Esophagus muscularis mucosa (tissue), 4 donors: ENCODE data around the gene E4F1.

ENCODE experiments used
- CTCF ChIP-seq, 3 experiments: fragments of 200-600 bp in 2 of 3; fragments of 450-650 bp in 1 of 3; sonication (generic) in 2 of 3; IDR thresholded peaks; one replicate each; pipeline ENCODE4 v1.5.1; 2017 to 2019; ENCODE audit warnings: antibody characterized with exemption in 3 of 3, mild to moderate bottlenecking in 2 of 3, moderate library complexity in 1 of 3
- EP300 ChIP-seq: sonication (generic); formaldehyde crosslinking; IDR thresholded peaks from one replicate; pipeline ENCODE4 v1.6.1; 2017; ENCODE audit warnings: antibody characterized with exemption
- POLR2AphosphoS5 ChIP-seq, 2 donors: sonication (generic); formaldehyde crosslinking; IDR thresholded peaks; one replicate each; pipeline ENCODE4 v1.6.1; 2017; ENCODE audit warnings: antibody characterized with exemption in 2 of 2

- TF ChIP-seq CTCF (IDR thresholded peaks at IDR 0.05), result no peak
- TF ChIP-seq EP300, result no peak
- TF ChIP-seq POLR2AphosphoS5 (IDR thresholded peaks at IDR 0.05), result no peak
These were observed 55.8 kb downstream of the E4F1 start for GRCh38 chr16:2278956-2279800.
